NOMO-1 treated with dmso at 0.1 percent for 144 hours (cell line): ENCODE measurements around the gene RNASE8.

ENCODE experiments used
- DNase-seq: peaks from one replicate; lab custom pipeline; 2025; ENCODE audit not compliant: unreplicated experiment; lab: John Stamatoyannopoulos, UW

The RNASE8 gene

DNA sequence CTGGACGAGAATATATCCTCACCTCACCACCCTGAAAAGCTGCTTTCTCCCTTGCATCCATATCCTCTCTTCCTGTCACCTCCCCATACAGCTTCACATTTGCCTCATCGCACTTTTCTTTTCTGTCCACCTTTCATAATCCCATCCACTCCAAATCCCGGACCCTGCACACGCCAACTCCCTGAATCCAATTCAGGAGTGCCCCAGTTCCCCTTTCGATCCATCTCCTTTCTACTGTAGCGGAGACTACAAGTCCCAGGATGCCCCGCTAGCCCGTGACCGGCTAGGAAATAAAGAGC, 45.7 kb downstream of the RNASE8 start:
- no peak for DNase-seq

DNA sequence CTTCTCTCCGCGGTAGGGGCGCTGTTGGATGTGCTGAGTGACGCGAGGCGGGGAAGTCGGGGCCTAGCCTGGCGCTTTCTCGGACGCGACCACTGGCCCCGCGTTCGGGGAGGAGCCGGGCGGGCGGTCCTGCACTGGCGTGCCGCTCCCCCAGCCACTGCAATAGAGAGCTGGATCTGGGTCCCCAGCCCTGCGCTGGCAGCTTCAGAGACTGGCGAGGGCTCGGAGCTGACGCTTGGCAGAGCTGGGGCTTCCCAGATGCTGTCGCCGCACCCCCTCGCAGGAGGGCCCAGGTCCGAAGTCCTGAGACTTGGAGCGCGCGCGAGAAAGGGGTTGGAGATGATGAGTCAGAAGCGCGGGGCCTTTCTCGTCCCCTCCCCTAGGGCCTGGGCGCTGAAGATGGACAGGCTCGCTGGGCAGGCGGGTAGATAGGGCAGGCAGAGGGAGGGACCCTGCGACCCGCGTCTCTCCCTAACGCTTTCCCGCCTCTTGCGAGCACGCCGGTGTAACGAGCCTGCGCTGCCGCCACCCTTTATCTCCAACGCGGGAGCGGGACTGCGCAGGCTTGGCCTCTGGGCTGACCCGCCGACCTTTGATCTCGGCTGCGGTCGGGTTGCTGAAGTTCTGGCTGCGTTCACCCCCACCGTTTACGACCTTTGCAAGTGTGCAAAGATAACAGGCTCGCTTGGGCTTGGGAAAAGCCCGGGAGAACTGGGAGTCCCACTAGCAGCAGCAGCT, 46.3 kb downstream of the RNASE8 start:
- peak; percentile 95 for DNase-seq

DNA sequence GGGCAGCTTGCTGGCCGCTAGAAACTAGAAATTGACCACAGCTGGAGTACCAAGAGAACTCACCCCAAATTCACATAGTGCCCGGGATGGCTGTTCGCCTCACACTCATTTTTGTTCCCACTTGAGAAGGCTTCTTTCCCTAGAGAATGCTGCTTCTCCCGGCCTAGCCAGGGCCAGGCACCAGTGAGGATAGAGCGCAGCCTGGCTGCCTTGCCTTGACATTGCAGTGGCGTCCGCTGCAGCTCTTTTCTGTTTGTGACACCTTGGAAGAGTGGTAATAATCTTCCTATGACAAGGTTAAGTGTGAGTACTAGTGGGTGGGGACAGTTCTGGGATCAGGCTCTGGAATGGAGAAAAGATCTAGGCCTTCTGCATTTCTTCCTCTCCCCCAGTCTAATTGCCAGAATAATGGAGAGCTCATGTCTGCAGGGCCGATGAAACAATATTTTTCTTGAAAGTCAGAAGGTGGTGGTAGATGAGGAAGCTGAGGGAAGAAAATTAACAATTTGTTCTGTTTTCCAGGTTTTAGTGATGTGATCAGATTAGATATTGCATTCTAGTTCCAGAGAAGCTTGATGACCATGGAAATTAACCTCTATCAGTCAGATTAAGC, 46.9 kb downstream of the RNASE8 start:
- DNase-seq: peak; percentile 18

DNA sequence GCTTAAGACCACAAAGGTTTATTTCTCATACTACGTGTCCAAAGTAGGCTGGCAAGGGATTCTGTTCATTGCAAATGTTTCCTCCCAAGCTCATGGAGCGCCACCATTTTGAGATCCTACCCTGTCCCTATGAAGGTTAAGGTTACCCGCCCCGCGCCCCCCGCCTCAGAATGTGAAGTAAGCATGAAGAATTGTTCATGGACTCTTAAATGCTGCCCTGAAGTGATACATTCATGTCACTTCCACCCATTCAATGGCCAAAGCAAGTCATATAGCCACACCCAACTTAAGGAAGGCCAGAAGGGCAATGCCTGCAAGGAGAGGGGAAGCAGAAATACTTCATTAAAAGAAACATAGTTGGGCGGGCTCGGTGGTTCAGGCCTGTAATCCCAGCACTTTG, 47.5 kb downstream of the RNASE8 start:
- no peak for DNase-seq

DNA sequence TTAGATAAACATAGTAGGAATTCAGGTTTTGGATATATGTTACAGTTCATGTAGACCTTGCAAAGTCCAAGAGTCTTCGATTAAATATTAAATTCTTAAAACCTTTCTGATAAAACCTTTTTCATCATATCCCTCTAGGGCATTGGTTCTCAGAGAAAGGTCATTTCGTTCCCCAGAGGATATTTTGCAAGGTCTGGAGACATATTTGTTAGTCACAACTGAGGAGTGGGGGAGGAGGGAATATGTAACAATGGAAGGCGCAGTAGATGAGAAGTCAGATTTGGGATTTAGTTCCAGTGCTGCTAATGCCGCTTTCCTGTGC, 48.5 kb downstream of the RNASE8 start:
- DNase-seq: no peak

DNA sequence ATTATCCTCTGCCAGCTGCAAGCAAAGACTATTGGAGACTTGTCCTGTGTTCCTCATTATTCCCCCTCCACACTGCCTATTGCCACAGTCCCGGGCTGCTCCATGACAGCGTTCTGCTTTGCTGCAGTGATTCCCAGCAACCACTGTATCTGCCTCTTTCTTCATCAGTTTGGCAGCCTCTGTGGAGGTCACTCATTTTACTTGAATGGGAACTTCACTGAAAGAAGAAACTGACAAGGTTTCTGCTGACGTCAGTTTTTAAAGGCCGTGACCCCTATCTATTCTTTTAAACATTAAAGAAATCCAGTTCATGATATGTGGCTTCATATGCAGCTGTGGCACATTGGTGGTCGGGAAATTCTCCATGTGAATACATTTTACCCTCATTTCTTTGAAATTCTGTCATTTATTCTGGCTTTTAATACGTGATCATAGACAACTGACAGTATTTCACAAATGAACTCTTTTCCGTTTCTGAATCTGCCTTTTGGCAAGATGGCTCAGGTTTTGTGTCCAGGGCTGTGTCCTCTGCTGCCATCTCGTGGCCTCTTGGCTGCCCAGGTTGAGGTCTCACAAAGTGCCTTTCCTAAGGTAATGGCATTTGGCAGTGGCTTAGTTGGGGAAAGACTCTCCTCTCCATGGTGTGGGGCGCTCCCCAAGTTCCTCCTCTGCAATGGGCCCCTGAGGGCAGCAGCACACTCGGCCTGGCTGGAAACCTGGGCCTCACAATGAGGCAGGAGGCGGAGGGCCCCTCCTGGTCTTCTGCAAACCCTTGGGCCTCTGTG, 49.1 kb downstream of the RNASE8 start:
- peak; percentile 66 for DNase-seq

DNA sequence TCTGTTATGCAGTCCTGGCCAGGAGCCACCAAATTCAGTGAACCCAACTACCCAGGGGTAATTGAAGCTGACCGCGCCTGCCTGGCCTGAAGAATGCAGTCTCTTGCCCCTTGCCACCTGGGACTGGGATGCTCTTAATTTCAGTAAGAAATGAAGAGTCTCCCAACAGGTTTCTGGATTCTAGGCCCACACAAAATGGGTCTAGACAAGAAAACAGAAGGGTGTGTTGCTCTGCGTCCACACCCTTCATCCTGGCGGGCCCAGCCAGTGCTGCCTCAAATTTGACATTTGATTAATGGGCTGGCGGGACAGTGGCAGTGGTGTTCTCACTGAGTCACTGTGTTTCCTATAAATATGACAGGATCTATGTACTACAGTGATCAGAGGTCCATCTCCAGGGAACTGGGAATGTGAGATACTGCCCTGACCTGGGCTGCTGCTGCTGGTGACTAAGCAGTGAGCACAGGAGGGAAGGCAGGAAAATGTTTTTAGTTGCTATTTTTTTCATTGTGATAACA, 49.7 kb downstream of the RNASE8 start:
- peak; percentile 30 for DNase-seq
